PC-3 (cell line): Measurements from ENCODE around the gene SAMD8.

Experiments
- EZH2 ChIP-seq: fragments of 300-600 bp; sonication (generic); IDR thresholded peaks from one replicate; pipeline ENCODE4 v1.6.1; 2017; ENCODE audit warnings: antibody characterized with exemption, mild to moderate bottlenecking, low read length; ENCODE audit not compliant: unreplicated experiment
- EZH2phosphoT487 ChIP-seq: fragments of 300-600 bp; sonication (generic); IDR thresholded peaks from 2 replicates; pipeline ENCODE4 v1.6.1; 2018; ENCODE audit warnings: mild to moderate bottlenecking, antibody characterized with exemption, low read length, borderline replicate concordance
- TF ChIP-seq, protein P1 (sequence below): fragments of 300-600 bp; sonication (generic); conservative IDR thresholded peaks from 2 replicates; pipeline ENCODE4 v1.5.1; 2017; ENCODE audit warnings: antibody characterized with exemption, low read depth, mild to moderate bottlenecking, low read length

DNA sequence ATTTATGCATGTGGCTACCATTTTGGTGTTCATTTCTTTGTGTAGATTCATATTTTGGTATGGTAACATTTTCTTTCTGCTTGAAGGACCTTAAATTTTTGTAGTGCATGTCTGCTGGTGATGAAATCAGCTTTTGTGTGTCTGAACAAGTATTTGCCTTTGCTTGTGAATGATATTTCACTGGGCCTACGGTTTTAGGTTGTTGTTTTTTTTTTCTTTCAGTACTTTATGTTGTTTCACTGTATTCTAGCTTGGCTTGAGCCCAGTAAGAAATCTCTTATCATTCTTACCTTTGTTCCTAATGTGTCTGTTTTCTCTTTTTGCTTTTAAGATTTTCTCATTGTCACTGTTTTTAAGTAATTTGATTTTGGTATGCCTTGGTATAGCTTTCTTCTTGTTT lies 31.9 kb downstream of the SAMD8 start:
- TF ChIP-seq, protein P1, sequence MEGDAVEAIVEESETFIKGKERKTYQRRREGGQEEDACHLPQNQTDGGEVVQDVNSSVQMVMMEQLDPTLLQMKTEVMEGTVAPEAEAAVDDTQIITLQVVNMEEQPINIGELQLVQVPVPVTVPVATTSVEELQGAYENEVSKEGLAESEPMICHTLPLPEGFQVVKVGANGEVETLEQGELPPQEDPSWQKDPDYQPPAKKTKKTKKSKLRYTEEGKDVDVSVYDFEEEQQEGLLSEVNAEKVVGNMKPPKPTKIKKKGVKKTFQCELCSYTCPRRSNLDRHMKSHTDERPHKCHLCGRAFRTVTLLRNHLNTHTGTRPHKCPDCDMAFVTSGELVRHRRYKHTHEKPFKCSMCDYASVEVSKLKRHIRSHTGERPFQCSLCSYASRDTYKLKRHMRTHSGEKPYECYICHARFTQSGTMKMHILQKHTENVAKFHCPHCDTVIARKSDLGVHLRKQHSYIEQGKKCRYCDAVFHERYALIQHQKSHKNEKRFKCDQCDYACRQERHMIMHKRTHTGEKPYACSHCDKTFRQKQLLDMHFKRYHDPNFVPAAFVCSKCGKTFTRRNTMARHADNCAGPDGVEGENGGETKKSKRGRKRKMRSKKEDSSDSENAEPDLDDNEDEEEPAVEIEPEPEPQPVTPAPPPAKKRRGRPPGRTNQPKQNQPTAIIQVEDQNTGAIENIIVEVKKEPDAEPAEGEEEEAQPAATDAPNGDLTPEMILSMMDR, result no peak
- TF ChIP-seq EZH2, result no peak
- no peak for TF ChIP-seq EZH2phosphoT487
